Measurements from ENCODE around the gene YPEL2. TPM values are rescaled to one million over a fixed set of nuclear protein-coding genes. Genes with fewer than 3 reads are reported as not detected.

YPEL2 gene
- polyA plus RNA-seq, 1 of the 3 experiments (the other 2 are of a cell fraction): 3.2 TPM

DNA sequence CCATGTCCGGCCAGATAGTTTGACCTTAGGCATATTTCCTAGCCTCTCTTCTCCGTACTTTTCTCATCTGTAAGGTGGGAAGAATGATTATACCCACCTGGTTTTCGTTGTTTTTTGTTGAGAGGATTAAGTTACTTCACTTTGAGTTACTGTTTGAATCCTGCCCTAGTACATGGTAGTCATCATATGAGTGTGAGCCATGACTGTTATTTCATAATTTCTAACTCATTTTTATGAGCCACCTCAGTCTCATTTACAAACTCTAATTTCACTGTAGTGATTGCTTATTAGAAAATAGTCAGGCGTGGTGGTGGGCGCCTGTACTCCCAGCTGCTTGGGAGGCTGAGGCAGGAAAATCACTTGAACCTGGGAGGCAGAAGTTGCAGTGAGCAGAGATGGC lies 45.1 kb downstream of the YPEL2 start:
- H3K4me2 ChIP-seq: no peak overlapping the region
- H3K27me3 ChIP-seq (ENCODE audit: insufficient read depth): no peaks in the 10 kb centered on the region
- 86% methylated on average over 5 of the region's 5 CpGs for WGBS (ENCODE audit: low lambda C conversion rate)
- no peaks in the 10 kb centered on the region for H3K9me3 ChIP-seq
- ChIA-PET CTCF (interaction anchor here (1.4 to 3.0 kb wide), 5 partner anchors 7 to 66 kb away, joined by 3 to 15 read pairs (median 5); no protein-coding TSS in a partner anchor), POLR2A (no interaction called here)
- H3F3A ChIP-seq (replicated peaks; ENCODE audit: insufficient read depth): peaks cover 15% of the 10 kb centered on the region
- H3K9me2 ChIP-seq: no peaks in the 10 kb centered on the region
- H4K20me1 ChIP-seq (ENCODE audit: insufficient read depth): no peaks in the 10 kb centered on the region
- H3K36me3 ChIP-seq (replicated peaks in 1 of 2; ENCODE audit: control insufficient read depth in 1 of 2, insufficient read depth in 2 of 2, low read length in 1 of 2): no peaks in the 10 kb centered on the region
- no peaks in the 10 kb centered on the region for H3K79me2 ChIP-seq (ENCODE audit: insufficient read depth)
- no peak overlapping the region for H3K9ac ChIP-seq
- no peak overlapping the region for H2AFZ ChIP-seq (ENCODE audit: low read depth)
- no peak for DNase-seq
- no peak overlapping the region for H3K4me3 ChIP-seq (ENCODE audit: low read depth in 2 of 2, low read length in 1 of 2)
- H3K27ac ChIP-seq (ENCODE audit: low read depth in 2 of 2, low read length in 1 of 2): peak overlapping the region in 1 of 2 experiments; percentile 88; a peak in 1 of 4 replicates
- TF ChIP-seq RAD21 (IDR thresholded peaks at IDR 0.05; ENCODE audit: low read length): no peak
- TF ChIP-seq MEF2A (IDR thresholded peaks at IDR 0.05; ENCODE audit: borderline replicate concordance, low read depth): no peak
- no peak for TF ChIP-seq NRF1 (IDR thresholded peaks at IDR 0.05; ENCODE audit: low read depth, low read length)
- no peak for TF ChIP-seq FOSL2 (IDR thresholded peaks at IDR 0.05; ENCODE audit: borderline replicate concordance, low read depth)
- TF ChIP-seq, protein P1, sequence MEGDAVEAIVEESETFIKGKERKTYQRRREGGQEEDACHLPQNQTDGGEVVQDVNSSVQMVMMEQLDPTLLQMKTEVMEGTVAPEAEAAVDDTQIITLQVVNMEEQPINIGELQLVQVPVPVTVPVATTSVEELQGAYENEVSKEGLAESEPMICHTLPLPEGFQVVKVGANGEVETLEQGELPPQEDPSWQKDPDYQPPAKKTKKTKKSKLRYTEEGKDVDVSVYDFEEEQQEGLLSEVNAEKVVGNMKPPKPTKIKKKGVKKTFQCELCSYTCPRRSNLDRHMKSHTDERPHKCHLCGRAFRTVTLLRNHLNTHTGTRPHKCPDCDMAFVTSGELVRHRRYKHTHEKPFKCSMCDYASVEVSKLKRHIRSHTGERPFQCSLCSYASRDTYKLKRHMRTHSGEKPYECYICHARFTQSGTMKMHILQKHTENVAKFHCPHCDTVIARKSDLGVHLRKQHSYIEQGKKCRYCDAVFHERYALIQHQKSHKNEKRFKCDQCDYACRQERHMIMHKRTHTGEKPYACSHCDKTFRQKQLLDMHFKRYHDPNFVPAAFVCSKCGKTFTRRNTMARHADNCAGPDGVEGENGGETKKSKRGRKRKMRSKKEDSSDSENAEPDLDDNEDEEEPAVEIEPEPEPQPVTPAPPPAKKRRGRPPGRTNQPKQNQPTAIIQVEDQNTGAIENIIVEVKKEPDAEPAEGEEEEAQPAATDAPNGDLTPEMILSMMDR (IDR thresholded peaks at IDR 0.05): no peak
- TF ChIP-seq GATA2 (CRISPR knock-in tag; IDR thresholded peaks at IDR 0.05): no peak
- peaks cover 27 to 31% of the 10 kb centered on the region in 2 experiments for H3K4me1 ChIP-seq (ENCODE audit: control insufficient read depth in 1 of 2, insufficient read depth in 2 of 2, low read depth in 1 of 2, low read length in 1 of 2)

GRCh38 chr17:59377410-59377809 lies 46.0 kb downstream of the YPEL2 start:
- no peaks in the 10 kb centered on the region for H3K36me3 ChIP-seq (replicated peaks in 1 of 2; ENCODE audit: control insufficient read depth in 1 of 2, insufficient read depth in 2 of 2, low read length in 1 of 2)
- no peaks in the 10 kb centered on the region for H3K9me3 ChIP-seq
- peaks cover 12% of the 10 kb centered on the region for H3F3A ChIP-seq (replicated peaks; ENCODE audit: insufficient read depth)
- peak overlapping the region; percentile 34; the same call in 1 of the 2 replicates for H3K4me2 ChIP-seq
- no peaks in the 10 kb centered on the region for H3K79me2 ChIP-seq (ENCODE audit: insufficient read depth)
- no peak overlapping the region for H3K4me3 ChIP-seq (ENCODE audit: low read depth in 2 of 2, low read length in 1 of 2)
- no peaks in the 10 kb centered on the region for H3K27me3 ChIP-seq (ENCODE audit: insufficient read depth)
- WGBS (ENCODE audit: low lambda C conversion rate): 65% methylated on average over 3 of the region's 3 CpGs
- peak overlapping the region; percentile 59 to 88 for H3K27ac ChIP-seq (ENCODE audit: low read depth in 2 of 2, low read length in 1 of 2)
- DNase-seq: peak; percentile 67
- peaks cover 22 to 25% of the 10 kb centered on the region in 2 experiments for H3K4me1 ChIP-seq (ENCODE audit: control insufficient read depth in 1 of 2, insufficient read depth in 2 of 2, low read depth in 1 of 2, low read length in 1 of 2)
- no peaks in the 10 kb centered on the region for H3K9me2 ChIP-seq
- ChIA-PET CTCF (interaction anchor here (1.0 to 3.0 kb wide), 9 partner anchors 8 to 67 kb away, joined by 3 to 15 read pairs (median 3); no protein-coding TSS in a partner anchor), POLR2A (no interaction called here)
- no peak overlapping the region for H2AFZ ChIP-seq (ENCODE audit: low read depth)
- peak overlapping the region; percentile 14; the same call in 1 of the 2 replicates for H3K9ac ChIP-seq
- no peaks in the 10 kb centered on the region for H4K20me1 ChIP-seq (ENCODE audit: insufficient read depth)
- TF ChIP-seq, protein P1 (IDR thresholded peaks at IDR 0.05): no peak
- TF ChIP-seq EP300 (IDR thresholded peaks at IDR 0.05; ENCODE audit: borderline replicate concordance in 1 of 2, low read depth in 1 of 2, low read length in 1 of 2) (0 out of 4 replicates have a peak, but pooled peaks of 1 of the 2 experiments have one; percentile 50), CHD2 (IDR thresholded peaks at IDR 0.05; ENCODE audit: low read length, partially characterized antibody) (no peak), FOXM1 (IDR thresholded peaks at IDR 0.05; ENCODE audit: low read depth) (no peak), JUND (IDR thresholded peaks at IDR 0.05) (no peak), YY1 (IDR thresholded peaks at IDR 0.05; ENCODE audit: low read depth) (no peak), NFIC (IDR thresholded peaks at IDR 0.05; ENCODE audit: borderline replicate concordance) (peak; percentile 91), ZBTB33 (IDR thresholded peaks at IDR 0.05; ENCODE audit: borderline replicate concordance, low read depth) (no peak), RXRA (IDR thresholded peaks at IDR 0.05; ENCODE audit: borderline replicate concordance, low read depth) (no peak), SMC3 (IDR thresholded peaks at IDR 0.05; ENCODE audit: low read depth, low read length) (no peak), NRF1 (IDR thresholded peaks at IDR 0.05; ENCODE audit: low read depth, low read length) (no peak), MXI1 (IDR thresholded peaks at IDR 0.05; ENCODE audit: low read depth, low read length) (0 out of 2 replicates have a peak, but pooled peaks have one; percentile 36), RCOR1 (IDR thresholded peaks at IDR 0.05; ENCODE audit: low read length) (no peak), FOXJ3 (CRISPR knock-in tag; IDR thresholded peaks at IDR 0.05) (no peak), USF1 (IDR thresholded peaks at IDR 0.05; ENCODE audit: borderline replicate concordance, low read depth) (no peak), RFX5 (IDR thresholded peaks at IDR 0.05; ENCODE audit: low read length) (no peak), ELF1 (IDR thresholded peaks at IDR 0.05) (no peak)
- TF ChIP-seq, protein P2, sequence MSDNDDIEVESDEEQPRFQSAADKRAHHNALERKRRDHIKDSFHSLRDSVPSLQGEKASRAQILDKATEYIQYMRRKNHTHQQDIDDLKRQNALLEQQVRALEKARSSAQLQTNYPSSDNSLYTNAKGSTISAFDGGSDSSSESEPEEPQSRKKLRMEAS (IDR thresholded peaks at IDR 0.05; ENCODE audit: low read depth): peak; percentile 89

Data from SK-N-SH (cell line).